Fibroblast of villous mesenchyme (primary cell): ENCODE data around the gene PPT2. TPM values are rescaled to one million over a fixed set of nuclear protein-coding genes. Genes with fewer than 3 reads are reported as not detected.

Source experiments
- DNase-seq: peaks from one replicate; pipeline ENCODE4 v3.0.0-alpha.2; 2010; ENCODE audit warnings: low read depth
- H3K4me3 ChIP-seq: 2 replicates; pipeline ENCODE4 v1.5.1; 2011; ENCODE audit warnings: low read depth, mild to moderate bottlenecking, low read length
- total RNA-seq: library from RNA; depleted of rRNA; stranded (reverse); fragments of >200 nt; gene quantifications from 2 replicates; pipeline ENCODE4 v1.2.3, GENCODE V29; 2012
- TF ChIP-seq, protein P1 (sequence below): IDR thresholded peaks from 2 replicates; pipeline ENCODE4 v1.5.1; 2012; ENCODE audit warnings: low read depth, mild to moderate bottlenecking, low read length; ENCODE audit not compliant: insufficient read depth

PPT2 gene
- total RNA-seq, 1 donor = 22.9 TPM

DNA sequence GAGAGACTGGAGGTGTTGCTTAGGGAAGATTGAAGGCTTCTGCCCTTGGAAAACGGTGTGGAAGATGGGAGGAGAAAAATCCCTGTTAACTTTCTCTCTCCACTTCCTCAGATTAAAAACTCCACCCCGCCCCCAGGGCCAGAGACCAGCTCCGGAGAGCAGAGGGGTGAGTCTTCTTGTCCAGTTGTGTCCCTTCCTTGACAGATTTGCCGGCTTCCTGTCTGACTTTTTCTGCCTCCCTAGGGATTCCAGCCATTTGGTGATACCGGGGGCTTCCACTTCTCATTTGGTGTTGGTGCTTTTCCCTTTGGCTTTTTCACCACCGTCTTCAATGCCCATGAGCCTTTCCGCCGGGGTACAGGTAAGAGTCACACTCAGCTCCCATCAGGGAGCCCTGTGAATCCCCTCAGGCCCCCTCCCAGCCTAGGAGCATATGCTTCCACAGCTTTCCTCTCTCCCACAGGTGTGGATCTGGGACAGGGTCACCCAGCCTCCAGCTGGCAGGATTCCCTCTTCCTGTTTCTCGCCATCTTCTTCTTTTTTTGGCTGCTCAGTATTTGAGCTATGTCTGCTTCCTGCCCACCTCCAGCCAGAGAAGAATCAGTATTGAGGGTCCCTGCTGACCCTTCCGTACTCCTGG is 25.9 kb downstream of the PPT2 start:
- no peak overlapping the region for H3K4me3 ChIP-seq
- DNase-seq = no peak
- TF ChIP-seq, protein P1, sequence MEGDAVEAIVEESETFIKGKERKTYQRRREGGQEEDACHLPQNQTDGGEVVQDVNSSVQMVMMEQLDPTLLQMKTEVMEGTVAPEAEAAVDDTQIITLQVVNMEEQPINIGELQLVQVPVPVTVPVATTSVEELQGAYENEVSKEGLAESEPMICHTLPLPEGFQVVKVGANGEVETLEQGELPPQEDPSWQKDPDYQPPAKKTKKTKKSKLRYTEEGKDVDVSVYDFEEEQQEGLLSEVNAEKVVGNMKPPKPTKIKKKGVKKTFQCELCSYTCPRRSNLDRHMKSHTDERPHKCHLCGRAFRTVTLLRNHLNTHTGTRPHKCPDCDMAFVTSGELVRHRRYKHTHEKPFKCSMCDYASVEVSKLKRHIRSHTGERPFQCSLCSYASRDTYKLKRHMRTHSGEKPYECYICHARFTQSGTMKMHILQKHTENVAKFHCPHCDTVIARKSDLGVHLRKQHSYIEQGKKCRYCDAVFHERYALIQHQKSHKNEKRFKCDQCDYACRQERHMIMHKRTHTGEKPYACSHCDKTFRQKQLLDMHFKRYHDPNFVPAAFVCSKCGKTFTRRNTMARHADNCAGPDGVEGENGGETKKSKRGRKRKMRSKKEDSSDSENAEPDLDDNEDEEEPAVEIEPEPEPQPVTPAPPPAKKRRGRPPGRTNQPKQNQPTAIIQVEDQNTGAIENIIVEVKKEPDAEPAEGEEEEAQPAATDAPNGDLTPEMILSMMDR = no peak

DNA sequence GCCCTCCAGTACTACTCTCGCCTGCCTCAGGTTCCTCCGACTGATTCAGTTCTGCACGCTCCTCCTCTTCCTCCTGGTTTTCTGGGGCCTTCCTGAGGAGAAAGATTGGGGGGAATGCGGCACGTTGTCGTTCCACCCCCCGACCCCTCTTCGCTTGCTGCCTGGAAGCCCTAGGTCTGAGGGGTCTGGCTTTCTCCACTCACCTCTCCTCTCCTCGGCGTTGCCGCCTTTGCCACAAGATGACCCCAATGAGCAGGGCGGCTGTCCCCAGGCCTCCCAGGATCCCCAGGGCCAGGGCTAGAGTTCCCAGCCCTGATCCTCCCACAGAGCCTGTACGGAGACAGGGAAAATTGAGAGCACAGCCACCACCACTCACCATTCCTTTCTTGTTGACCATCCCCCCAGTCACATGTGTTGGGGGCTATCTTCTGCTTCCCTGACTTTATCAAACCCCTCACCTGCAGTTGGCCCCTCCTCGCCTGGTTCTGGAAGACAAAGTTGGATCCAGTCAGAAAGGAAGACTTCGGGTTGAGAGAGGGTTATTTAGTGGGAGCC is 27.3 kb downstream of the PPT2 start:
- TF ChIP-seq, protein P1 = no peak
- no peak overlapping the region for H3K4me3 ChIP-seq
- DNase-seq = no peak

DNA sequence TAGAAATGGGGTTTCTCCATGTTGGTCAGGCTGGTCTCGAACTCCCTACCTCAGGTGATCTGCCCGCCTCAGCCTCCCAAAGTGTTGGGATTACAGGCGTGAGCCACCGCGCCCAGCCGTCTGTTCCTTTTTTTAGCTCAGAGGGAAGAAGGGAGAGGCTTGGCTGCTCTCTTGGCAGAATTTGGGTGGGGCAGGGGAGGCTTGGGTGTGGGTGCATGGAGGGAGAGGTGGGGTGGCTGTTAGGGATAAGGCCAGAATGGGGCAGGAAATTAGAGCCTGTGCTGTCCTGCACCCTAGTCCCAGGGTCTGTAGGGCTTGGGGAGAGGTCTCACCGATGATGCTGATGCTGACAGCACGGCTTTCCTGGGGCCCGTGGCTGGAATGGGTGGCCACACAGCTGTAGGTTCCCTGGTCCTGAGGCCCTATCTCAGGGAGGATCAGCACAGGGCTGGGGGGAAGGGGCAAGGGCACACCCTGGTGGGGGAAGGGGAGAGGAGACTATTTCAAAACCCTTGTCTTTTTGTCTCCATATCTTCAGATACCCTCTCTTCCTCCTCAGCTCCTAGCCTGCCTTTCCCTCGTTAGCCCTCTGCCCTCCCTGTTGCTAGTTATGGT is 28.1 kb downstream of the PPT2 start:
- TF ChIP-seq, protein P1 = no peak
- DNase-seq = no peak
- H3K4me3 ChIP-seq = no peak overlapping the region

DNA sequence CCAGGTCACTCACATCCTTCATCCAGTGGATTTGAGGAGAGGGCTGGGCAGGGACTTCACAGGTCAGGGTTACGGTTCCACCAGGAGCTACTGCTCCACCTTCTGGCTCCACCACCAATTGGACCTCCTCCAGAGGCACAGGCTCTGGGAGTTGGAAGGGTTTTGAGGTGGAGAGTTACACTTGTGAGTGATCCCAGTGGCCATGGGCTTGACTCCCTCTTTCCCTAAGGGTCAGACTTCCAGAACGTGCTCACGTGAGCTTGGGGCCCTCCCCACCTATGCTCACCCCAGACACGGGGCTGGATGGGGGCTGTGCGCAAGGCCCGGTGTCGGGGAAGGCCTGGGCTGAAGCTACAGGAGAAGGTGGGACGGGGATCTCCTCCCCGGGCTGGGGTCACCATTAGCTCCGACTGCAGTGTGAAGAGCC is 28.6 kb downstream of the PPT2 start:
- TF ChIP-seq, protein P1 = no peak
- no peak for DNase-seq
- no peak overlapping the region for H3K4me3 ChIP-seq

DNA sequence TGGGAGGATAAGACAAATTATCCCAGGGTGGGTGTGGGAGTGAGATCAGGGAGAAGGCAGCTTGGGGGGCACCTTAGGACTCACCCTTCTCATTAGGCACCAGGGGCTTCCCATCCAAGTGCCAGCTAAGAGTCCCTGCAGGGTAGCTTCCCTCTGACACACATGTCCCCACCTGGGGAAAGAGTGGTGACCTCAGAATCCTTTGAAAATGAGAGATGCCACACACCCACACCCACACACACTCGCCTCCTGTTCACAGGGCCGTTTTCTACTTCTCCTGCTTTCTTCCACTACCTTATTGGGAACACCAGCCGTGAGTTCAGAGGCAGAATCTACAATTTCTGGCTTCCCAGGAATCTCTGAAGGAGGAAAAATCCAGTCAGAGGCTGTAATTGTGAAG is 29.1 kb downstream of the PPT2 start:
- H3K4me3 ChIP-seq = no peak overlapping the region
- TF ChIP-seq, protein P1 = no peak
- DNase-seq = no peak

DNA sequence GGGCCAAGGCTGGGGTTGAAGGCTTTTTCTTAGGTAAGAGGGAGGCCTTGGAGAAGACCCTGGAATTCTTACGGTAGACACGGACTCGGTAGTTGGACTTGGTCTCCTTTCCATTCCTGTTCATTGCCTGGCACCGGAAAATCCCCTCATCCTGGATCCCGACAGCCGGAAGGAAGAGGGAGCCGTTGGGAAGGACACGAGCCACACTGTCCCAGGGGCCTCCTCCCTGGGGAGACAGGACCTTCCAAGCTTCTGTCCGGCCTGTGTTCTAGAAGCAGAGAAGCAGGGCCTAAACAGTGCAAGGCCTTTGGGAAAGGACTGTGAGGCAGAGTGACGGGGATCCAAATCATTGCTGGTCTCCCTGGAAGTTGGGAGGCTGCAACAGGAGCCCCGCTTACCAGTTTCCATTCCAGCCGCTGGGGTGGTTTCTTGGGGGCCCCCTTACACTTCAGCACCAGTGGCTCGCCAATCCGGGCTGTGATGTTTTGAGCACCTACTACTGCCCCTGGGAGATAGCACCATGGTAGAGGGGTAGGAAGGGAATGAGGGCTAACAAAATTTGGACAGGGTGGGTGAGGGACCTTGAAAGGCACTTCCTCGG is 29.6 kb downstream of the PPT2 start:
- TF ChIP-seq, protein P1 = no peak
- H3K4me3 ChIP-seq = no peak overlapping the region
- DNase-seq = no peak
